Testis (tissue), 5 donors: Measurements from ENCODE around the gene GKN2. TPM values are rescaled to one million over a fixed set of nuclear protein-coding genes. Genes with fewer than 3 reads are reported as not detected.

Experiments
- DNase-seq: peaks from one replicate; pipeline ENCODE4 v3.0.0-alpha.2; 2019
- H3K27ac ChIP-seq, 2 donors: fragments of 200-600 bp; sonication (generic); one replicate each; pipeline ENCODE4 v1.5.1; 2019
- H3K27me3 ChIP-seq: fragments of 200-600 bp; sonication (generic); one replicate; pipeline ENCODE4 v1.5.1; 2019
- H3K36me3 ChIP-seq: fragments of 200-600 bp; sonication (generic); one replicate; pipeline ENCODE4 v1.5.1; 2017; ENCODE audit warnings: low read depth; ENCODE audit errors: missing control alignments
- H3K4me1 ChIP-seq: fragments of 200-600 bp; sonication (generic); one replicate; pipeline ENCODE4 v1.5.1; 2019
- H3K4me3 ChIP-seq, 2 donors: fragments of 200-600 bp; sonication (generic); one replicate each; pipeline ENCODE4 v1.5.1; 2017 to 2019
- H3K9me3 ChIP-seq: fragments of 200-600 bp; sonication (generic); one replicate; pipeline ENCODE4 v1.5.1; 2017
- CTCF ChIP-seq, 3 experiments: fragments of 450-650 bp in 2 of 3; fragments of 200-600 bp in 1 of 3; sonication (generic) in 1 of 3; IDR thresholded peaks; one replicate each; pipeline ENCODE4 v1.5.1; 2016 to 2019; ENCODE audit warnings: antibody characterized with exemption in 3 of 3, mild to moderate bottlenecking in 2 of 3, moderate library complexity in 1 of 3
- POLR2A ChIP-seq: fragments of 450-650 bp; IDR thresholded peaks from one replicate; pipeline ENCODE4 v1.6.1; 2017; ENCODE audit warnings: antibody characterized with exemption, mild to moderate bottlenecking, moderate library complexity
- WGBS, 2 donors: methylation state at CpG; one replicate each; pipeline ENCODE4 v1.1.5; 2018; 5-methylcytosine and 5-hydroxymethylcytosine counted together
- intact Hi-C: fragments of 100-400 bp; cut with DNase I; formaldehyde crosslinking; loops from one replicate; pipeline ENCODE4 v1.15.1; 2023; ENCODE audit warnings: low total_unique reads
- long read RNA-seq, 2 donors: transcript quantifications; one replicate each; lab custom pipeline, GENCODE V29; 2026
- polyA plus RNA-seq: library from polyadenylated mRNA; stranded (reverse); fragments of 350-450 nt; fragmentation: Illumina TruSeq; extraction: RNeasy Lipid Tissue Mini Kit (QIAGEN cat#74804); gene quantifications from one replicate; pipeline ENCODE4 v1.2.3, GENCODE V29; 2014; ENCODE audit warnings: low read depth, low replicate concordance; ENCODE audit not compliant: insufficient read depth
- total RNA-seq, 2 donors: library from RNA; depleted of rRNA; stranded (reverse); fragments of >200 nt; gene quantifications; one replicate each; pipeline ENCODE4 v1.2.3, GENCODE V29; 2016

The GKN2 gene
- total RNA-seq (not detected), polyA plus RNA-seq (not detected)
- long read RNA-seq, donor 1: 0 reads
- long read RNA-seq, donor 2: 0 reads

GRCh38 chr2:68952887-68953521, at the start of gene GKN2:
GKN2 (minus strand) TSS chr2:68952893; CDS start chr2:68952861, 32 bp downstream.
- 81 to 93% methylated on average over 4 of the region's 4 CpGs for WGBS, 2 donors
- Histone ChIP-seq H3K27me3 (no peaks in the 10 kb centered on the region), H3K4me1 (no peaks in the 10 kb centered on the region), H3K4me3 (no peak within 1 kb of the TSS), H3K36me3 (no peaks in the 10 kb centered on the region), H3K9me3 (no peaks in the 10 kb centered on the region), H3K27ac (no peak within 1 kb of the TSS)
- TF ChIP-seq CTCF (IDR thresholded peaks at IDR 0.05) (no peak), POLR2A (no peak)
- intact Hi-C loops: no loop called here
- DNase-seq: no peak

- Histone ChIP-seq H3K9me3 (no peaks in the 10 kb centered on the region), H3K4me1 (no peaks in the 10 kb centered on the region), H3K4me3 (no peak overlapping the region), H3K27me3 (no peaks in the 10 kb centered on the region), H3K36me3 (no peaks in the 10 kb centered on the region), H3K27ac (no peak overlapping the region)
- intact Hi-C loops: no loop called here
- TF ChIP-seq CTCF (IDR thresholded peaks at IDR 0.05): no peak
- TF ChIP-seq POLR2A: no peak
- no peak for DNase-seq
These were observed 49.2 kb upstream of the GKN2 start for GRCh38 chr2:69001879-69002278.

- Histone ChIP-seq H3K27ac (no peak overlapping the region), H3K36me3 (no peaks in the 10 kb centered on the region), H3K4me3 (no peak overlapping the region), H3K9me3 (no peaks in the 10 kb centered on the region), H3K27me3 (no peaks in the 10 kb centered on the region), H3K4me1 (no peaks in the 10 kb centered on the region)
- no peak for DNase-seq
- intact Hi-C loops: no loop called here
- TF ChIP-seq POLR2A (no peak), CTCF (IDR thresholded peaks at IDR 0.05) (no peak)
These were observed 44.7 kb upstream of the GKN2 start for GRCh38 chr2:68997401-68997800.

- Histone ChIP-seq H3K4me1 (no peaks in the 10 kb centered on the region), H3K27me3 (no peaks in the 10 kb centered on the region), H3K27ac (no peak overlapping the region), H3K36me3 (no peaks in the 10 kb centered on the region), H3K9me3 (no peaks in the 10 kb centered on the region), H3K4me3 (no peak overlapping the region)
- no peak for DNase-seq
- intact Hi-C loops: no loop called here
- 49 to 61% methylated on average over 2 to 3 of the region's 3 CpGs for WGBS, 2 donors
- no peak for TF ChIP-seq CTCF (IDR thresholded peaks at IDR 0.05)
- TF ChIP-seq POLR2A: no peak
These were observed 43.2 kb upstream of the GKN2 start for GRCh38 chr2:68995916-68996315.

- TF ChIP-seq CTCF (IDR thresholded peaks at IDR 0.05): no peak
- no peak for TF ChIP-seq POLR2A
- no peak for DNase-seq
- Histone ChIP-seq H3K27me3 (no peaks in the 10 kb centered on the region), H3K9me3 (no peaks in the 10 kb centered on the region), H3K36me3 (no peaks in the 10 kb centered on the region), H3K27ac (no peak overlapping the region), H3K4me1 (no peaks in the 10 kb centered on the region), H3K4me3 (no peak overlapping the region)
- 59 to 66% methylated on average over 4 of the region's 4 CpGs for WGBS, 2 donors
- intact Hi-C loops: no loop called here
These were observed 42.2 kb upstream of the GKN2 start for GRCh38 chr2:68994864-68995263.
